H1 (cell line): ENCODE measurements around the gene ROGDI. TPM values are rescaled to one million over a fixed set of nuclear protein-coding genes. Genes with fewer than 3 reads are reported as not detected.

ENCODE experiments used
- CTCF ChIA-PET: fragments of 300-600 bp; sonication (Branson Sonifier 250); formaldehyde crosslinking; loops from one replicate; lab custom pipeline; 2021; ENCODE audit not compliant: partially characterized antibody; lab: Charles Lee
- POLR2A ChIA-PET: fragments of 300-600 bp; sonication (Branson Sonifier 250); formaldehyde crosslinking; loops from one replicate; lab custom pipeline; 2021; ENCODE audit warnings: inconsistent platforms; ENCODE audit not compliant: partially characterized antibody; lab: Charles Lee
- DNase-seq, 2 experiments: peaks; one replicate each; pipeline versions ENCODE4 v3.0.0 to v3.0.0-alpha.2; 2010 to 2022; ENCODE audit warnings: low spot score in 2 of 2, low read depth in 1 of 2, mixed read lengths in 1 of 2
- FAIRE-seq: peaks from 2 replicates; lab custom pipeline; 2011; peaks lifted over from hg19 to GRCh38; lab: Jason Lieb, UNC
- H2AFZ ChIP-seq: 2 replicates; pipeline ENCODE4 v1.8.1; 2012; ENCODE audit warnings: low read length, inconsistent platforms
- H2AK5ac ChIP-seq: 2 replicates; pipeline ENCODE4 v1.6.1; 2013; ENCODE audit warnings: low read depth, low read length
- H2BK120ac ChIP-seq: replicated peaks from 2 replicates; pipeline ENCODE3; 2013; ENCODE audit warnings: low read depth, low read length, inconsistent platforms
- H2BK12ac ChIP-seq: 2 replicates; pipeline ENCODE4 v1.6.1; 2013; ENCODE audit warnings: low read depth, low read length
- H2BK15ac ChIP-seq: 2 replicates; pipeline ENCODE4 v1.6.1; 2013; ENCODE audit warnings: low read length
- H2BK20ac ChIP-seq: 2 replicates; pipeline ENCODE4 v1.6.1; 2013; ENCODE audit warnings: low read length
- H2BK5ac ChIP-seq: 2 replicates; pipeline ENCODE4 v1.6.1; 2013; ENCODE audit warnings: low read depth, low read length
- H3K14ac ChIP-seq: 2 replicates; pipeline ENCODE4 v1.6.1; 2013; ENCODE audit warnings: inconsistent platforms; ENCODE audit not compliant: insufficient read length
- H3K18ac ChIP-seq: 2 replicates; pipeline ENCODE4 v1.6.1; 2013; ENCODE audit warnings: low read length; ENCODE audit errors: extremely low read depth
- H3K23ac ChIP-seq: 2 replicates; pipeline ENCODE4 v1.6.1; 2013; ENCODE audit warnings: inconsistent platforms; ENCODE audit not compliant: insufficient read length
- H3K23me2 ChIP-seq: 2 replicates; pipeline ENCODE4 v1.6.1; 2013; ENCODE audit warnings: low read depth, low read length
- H3K27ac ChIP-seq: 2 replicates; pipeline ENCODE4 v1.6.1; 2011; ENCODE audit warnings: low read depth, low read length, inconsistent platforms
- H3K27me3 ChIP-seq, 4 experiments: replicated peaks in 1 of 4; 1 replicate in 1 of 4; 2 replicates in 3 of 4; pipeline versions ENCODE4 v1.6.1 to v1.8.1; 2011 to 2013; ENCODE audit warnings: low read length in 3 of 4, mild to moderate bottlenecking in 3 of 4, inconsistent platforms in 2 of 4, mixed read lengths in 2 of 4, moderate library complexity in 1 of 4; ENCODE audit not compliant: control insufficient read depth in 3 of 4, insufficient read depth in 3 of 4; ENCODE audit errors: extremely low read depth in 1 of 4
- H3K36me3 ChIP-seq, 4 experiments: 2 replicates each; pipeline versions ENCODE4 v1.6.1 to v1.8.1; 2011 to 2013; ENCODE audit warnings: mild to moderate bottlenecking in 4 of 4, low read length in 3 of 4, moderate library complexity in 2 of 4, control low read depth in 1 of 4, inconsistent platforms in 1 of 4; ENCODE audit not compliant: insufficient read depth in 4 of 4, control insufficient read depth in 2 of 4
- H3K4ac ChIP-seq: replicated peaks from 2 replicates; pipeline ENCODE3; 2013; ENCODE audit warnings: low read length, low read depth, mixed read lengths, inconsistent platforms; ENCODE audit not compliant: insufficient read length
- H3K4me1 ChIP-seq, 4 experiments: replicated peaks in 1 of 4; 1 replicate in 1 of 4; 2 replicates in 3 of 4; pipeline versions ENCODE4 v1.6.1 to v1.8.1; 2011 to 2013; ENCODE audit warnings: low read length in 3 of 4, inconsistent platforms in 2 of 4, mixed read lengths in 1 of 4; ENCODE audit not compliant: insufficient read depth in 4 of 4, control insufficient read depth in 3 of 4
- H3K4me2 ChIP-seq, 2 experiments: 2 replicates each; pipeline versions ENCODE4 v1.6.1 to v1.8.1; 2011 to 2013; ENCODE audit warnings: low read depth in 2 of 2, low read length in 2 of 2, control low read depth in 1 of 2, inconsistent platforms in 1 of 2, mild to moderate bottlenecking in 1 of 2; ENCODE audit not compliant: insufficient read depth in 1 of 2
- H3K4me3 ChIP-seq, 4 experiments: fragments of 200-600, 300-600 bp in 1 of 4; sonication (generic), shearing (Covaris generic), sonication (Bioruptor Twin) in 1 of 4; 2 replicates each; pipeline versions ENCODE4 v1.5.1 to v1.8.1; 2011 to 2016; ENCODE audit warnings: low read length in 4 of 4, low read depth in 3 of 4, control low read depth in 2 of 4, inconsistent platforms in 2 of 4, mild to moderate bottlenecking in 2 of 4, mixed read lengths in 1 of 4, moderate library complexity in 1 of 4; ENCODE audit not compliant: insufficient read depth in 2 of 4; ENCODE audit errors: extremely low read depth in 1 of 4
- H3K56ac ChIP-seq: replicated peaks from 2 replicates; pipeline ENCODE3; 2013; ENCODE audit warnings: low read depth, mild to moderate bottlenecking, mixed read lengths, low read length, inconsistent platforms; ENCODE audit not compliant: insufficient read length
- H3K79me1 ChIP-seq: 2 replicates; pipeline ENCODE4 v1.6.1; 2013; ENCODE audit warnings: low read depth, low read length, control low read depth
- H3K79me2 ChIP-seq, 2 experiments: 2 replicates each; pipeline versions ENCODE4 v1.6.1 to v1.8.1; 2012 to 2013; ENCODE audit warnings: low read length in 2 of 2, mild to moderate bottlenecking in 2 of 2, inconsistent platforms in 1 of 2; ENCODE audit not compliant: insufficient read depth in 2 of 2, control insufficient read depth in 1 of 2
- H3K9ac ChIP-seq, 4 experiments: replicated peaks in 1 of 4; 1 replicate in 1 of 4; 2 replicates in 3 of 4; pipeline versions ENCODE4 v1.6.1 to v1.8.1; 2011 to 2013; ENCODE audit warnings: low read depth in 3 of 4, low read length in 3 of 4, control low read depth in 2 of 4, mild to moderate bottlenecking in 2 of 4, moderate library complexity in 2 of 4, inconsistent platforms in 1 of 4; ENCODE audit errors: extremely low read depth in 1 of 4
- H3K9me3 ChIP-seq, 2 experiments: 2 replicates each; pipeline versions ENCODE4 v1.6.1 to v1.8.1; 2012 to 2013; ENCODE audit warnings: mild to moderate bottlenecking in 2 of 2, moderate library complexity in 2 of 2, control low read depth in 1 of 2, inconsistent platforms in 1 of 2, low read depth in 1 of 2, low read length in 1 of 2, mixed read lengths in 1 of 2; ENCODE audit not compliant: insufficient read depth in 2 of 2
- H4K20me1 ChIP-seq, 2 experiments: replicated peaks in 1 of 2; 2 replicates each; pipeline versions ENCODE3 to v1.8.1; 2011 to 2013; ENCODE audit warnings: inconsistent platforms in 2 of 2, low read length in 2 of 2, mild to moderate bottlenecking in 1 of 2; ENCODE audit not compliant: insufficient read depth in 2 of 2, control insufficient read depth in 1 of 2
- H4K5ac ChIP-seq: 2 replicates; pipeline ENCODE4 v1.6.1; 2013; ENCODE audit warnings: low read length, low read depth, mixed read lengths, inconsistent platforms; ENCODE audit not compliant: insufficient read length
- H4K8ac ChIP-seq: 2 replicates; pipeline ENCODE4 v1.8.0; 2013; ENCODE audit warnings: mild to moderate bottlenecking, moderate library complexity, low read length, inconsistent platforms; ENCODE audit not compliant: insufficient read depth; ENCODE audit errors: extremely low read depth
- H4K91ac ChIP-seq: replicated peaks from 2 replicates; pipeline ENCODE3; 2013; ENCODE audit warnings: low read length, mixed read lengths, inconsistent platforms; ENCODE audit not compliant: insufficient read length
- ASH2L ChIP-seq: fragments of 200-600, 300-600 bp; sonication (generic); IDR thresholded peaks from one replicate; pipeline ENCODE4 v1.7.1; 2017; ENCODE audit warnings: low read length
- BCL11A ChIP-seq, 2 experiments: IDR thresholded peaks; one replicate each; pipeline ENCODE4 v1.6.1; 2011; ENCODE audit warnings: low read depth in 2 of 2, low read length in 2 of 2, mild to moderate bottlenecking in 2 of 2
- RNF2 ChIP-seq: fragments of 200-900, 300-1000 bp; sonication (generic); IDR thresholded peaks from 2 replicates; pipeline ENCODE4 v1.7.1; 2016; ENCODE audit warnings: borderline replicate concordance, low read depth, mild to moderate bottlenecking, antibody characterized with exemption, low read length; ENCODE audit not compliant: poor library complexity, severe bottlenecking; ENCODE audit errors: missing control alignments
- SAP30 ChIP-seq: fragments of 300-600 bp; sonication (generic); IDR thresholded peaks from 2 replicates; pipeline ENCODE4 v1.7.1; 2012; ENCODE audit warnings: low read length, moderate library complexity, mild to moderate bottlenecking, inconsistent platforms; ENCODE audit not compliant: insufficient read depth, insufficient replicate concordance
- WGBS, 2 experiments: shearing (Covaris generic) in 1 of 2; methylation state at CpG; one replicate each; pipeline versions ENCODE4 v1.1.6 to v1.1.7; 2013 to 2015; ENCODE audit warnings: low lambda C conversion rate in 2 of 2, mixed read lengths in 2 of 2, inconsistent platforms in 1 of 2, low coverage in 1 of 2, missing lambda C conversion rate in 1 of 2; ENCODE audit not compliant: insufficient replicate concordance in 2 of 2, insufficient coverage in 1 of 2, insufficient read length in 1 of 2; ENCODE audit errors: extremely low coverage in 1 of 2, missing lambda C conversion rate in 1 of 2; 5-methylcytosine and 5-hydroxymethylcytosine counted together
- polyA plus RNA-seq, 7 experiments: library from polyadenylated mRNA; depleted of rRNA in 3 of 7; stranded (reverse) in 5 of 7; unstranded in 2 of 7; fragments of >200 nt in 5 of 7; fragments of 200-250 nt in 2 of 7; gene quantifications; 1 replicate in 5 of 7; 2 replicates in 1 of 7; 4 replicates in 1 of 7; pipeline versions ENCODE4 v1.2.1 to v1.2.3, GENCODE V29; 2011 to 2013; ENCODE audit warnings: missing spikeins in 2 of 7, mixed read lengths in 2 of 7
- total RNA-seq: library from RNA; stranded (reverse); fragmentation: NEBNext Ultra II Directional; extraction: Animal tissue kit (Norgen Biotek cat#: 25700); gene quantifications from 2 replicates; pipeline ENCODE4 v1.2.1, GENCODE V29; 2021

The ROGDI gene
- total and polyA plus RNA-seq, 2 of the 8 experiments (the other 6 are each of a cell fraction or from before 2014, with no cell fraction given), result 27.4 to 68.4 TPM

DNA sequence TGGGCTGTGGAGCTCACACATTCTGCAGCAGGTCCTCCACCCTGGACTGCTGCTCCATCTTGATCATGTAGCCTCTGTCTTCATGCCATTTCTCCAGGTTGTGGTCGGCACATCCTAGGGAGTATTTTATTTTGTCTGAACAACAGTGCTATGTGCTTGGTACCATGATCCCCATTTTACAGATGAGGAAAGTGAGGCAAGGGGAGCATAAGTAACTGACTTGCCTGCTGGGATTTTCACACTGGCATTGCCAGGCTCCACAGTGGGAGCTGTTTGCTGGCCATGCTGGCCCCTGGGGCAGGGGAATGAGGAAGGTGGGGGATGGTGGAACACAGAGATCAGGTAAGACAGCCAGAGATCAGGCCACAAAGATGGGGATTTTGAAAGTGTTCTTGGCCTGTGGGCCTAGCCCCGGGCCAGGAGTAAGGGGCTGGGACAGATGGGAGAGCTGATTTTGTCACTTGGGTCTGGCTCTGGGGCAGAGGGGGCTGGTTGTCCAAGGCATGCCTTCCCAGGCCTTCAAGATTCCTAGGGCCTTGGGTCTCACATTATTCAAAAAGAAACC lies 26.2 kb downstream of the ROGDI start:
- Histone ChIP-seq H3K14ac (no peak overlapping the region), H3K9ac (no peak overlapping the region), H3K23me2 (0 out of 2 replicates have a peak, but pooled peaks cover 2% of the 10 kb centered on the region), H4K20me1 (no peaks in the 10 kb centered on the region), H3K36me3 (no peaks in the 10 kb centered on the region), H2BK120ac (no peak overlapping the region), H2BK15ac (no peak overlapping the region), H2BK12ac (no peak overlapping the region), H2BK20ac (no peak overlapping the region), H3K9me3 (no peaks in the 10 kb centered on the region), H2AK5ac (no peak overlapping the region), H3K4ac (no peak overlapping the region), H3K27me3 (no peaks in the 10 kb centered on the region), H3K79me1 (no peaks in the 10 kb centered on the region), H4K8ac (no peak overlapping the region), H3K79me2 (no peaks in the 10 kb centered on the region), H3K4me2 (no peak overlapping the region), H2BK5ac (no peak overlapping the region), H3K27ac (no peak overlapping the region), H4K5ac (no peak overlapping the region), H3K4me3 (no peak overlapping the region), H2AFZ (no peak overlapping the region), H3K56ac (no peak overlapping the region), H3K18ac (no peak overlapping the region), H4K91ac (no peak overlapping the region), H3K4me1 (no peaks in the 10 kb centered on the region), H3K23ac (no peak overlapping the region)
- FAIRE-seq, result no peak
- POLR2A ChIA-PET, result interaction anchor here (1.2 to 2.3 kb wide), 3 partner anchors 10 to 27 kb away, joined by 3 to 5 read pairs (median 4); partner anchors contain the start of genes ROGDI and SEPTIN12
- TF ChIP-seq ASH2L, result no peak
- TF ChIP-seq BCL11A (IDR thresholded peaks at IDR 0.05; ENCODE audit: low read depth in 2 of 2, low read length in 2 of 2), result no peak
- TF ChIP-seq SAP30, result no peak
- no peak for TF ChIP-seq RNF2
- 87% methylated on average over 2 of the region's 2 CpGs; no CpG with 5 or more reads in 1 of the 2 experiments for WGBS, 2 experiments
- CTCF ChIA-PET, result interaction anchor here (0.7 to 0.8 kb wide), 2 partner anchors 42 to 45 kb away, joined by 3 read pairs; partner anchors contain the start of genes ANKS3 and DNAAF8
- DNase-seq, result no peak
